NT2/D1 (cell line): ENCODE results near the gene FUNDC2.

Experiments used
- SUZ12 ChIP-seq: IDR thresholded peaks from 2 replicates; pipeline ENCODE4 v1.6.1; 2011; ENCODE audit not compliant: insufficient read length, insufficient read depth; ENCODE audit errors: extremely low read depth
- YY1 ChIP-seq: IDR thresholded peaks from 2 replicates; pipeline ENCODE4 v1.6.1; 2011; ENCODE audit not compliant: insufficient read length, insufficient read depth
- ZNF274 ChIP-seq: IDR thresholded peaks from 2 replicates; pipeline ENCODE4 v1.6.1; 2011; ENCODE audit warnings: mild to moderate bottlenecking, low read depth, low read length

DNA sequence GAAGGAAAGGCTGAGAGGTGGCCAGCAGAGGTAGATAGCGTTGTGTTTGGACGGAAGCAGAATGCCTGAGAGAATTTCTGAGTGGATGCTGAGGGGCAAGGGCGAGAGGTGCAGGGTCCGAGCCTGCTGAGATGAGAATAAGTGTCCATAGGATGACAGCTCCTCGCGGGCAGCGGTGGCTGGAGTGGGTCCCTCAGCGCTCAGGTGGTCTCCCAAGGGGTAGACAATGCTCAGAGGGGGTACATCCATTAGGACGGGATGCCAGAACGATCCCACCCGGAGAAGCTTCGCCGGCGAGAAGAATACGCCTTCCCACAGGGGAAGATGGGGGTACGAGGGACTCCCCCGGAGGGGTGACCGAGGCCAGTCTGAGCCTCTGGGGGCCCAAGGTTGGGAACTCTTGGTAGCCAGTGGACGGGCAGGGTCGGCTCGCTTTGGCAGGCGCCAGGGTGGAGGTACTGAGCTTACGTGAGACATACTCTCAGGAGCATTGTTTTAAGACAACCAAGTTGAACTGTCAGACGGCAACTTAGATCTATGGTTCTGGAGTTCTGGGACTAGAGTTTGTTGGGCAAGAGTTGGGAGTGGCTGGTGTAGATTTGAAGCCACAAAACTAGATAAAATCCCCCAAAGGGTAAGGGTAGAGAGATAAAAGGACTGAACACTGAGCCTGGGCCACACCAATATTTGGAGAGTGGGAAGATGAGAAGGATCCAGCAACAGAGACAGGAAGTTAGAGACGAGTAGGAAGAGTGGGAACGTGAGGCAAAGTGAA lies 60.5 kb downstream of the FUNDC2 start:
- TF ChIP-seq SUZ12 (no peak), ZNF274 (no peak), YY1 (no peak)
